ENCODE measurements around the gene PARP3. TPM values are rescaled to one million over a fixed set of nuclear protein-coding genes. Genes with fewer than 3 reads are reported as not detected.

The PARP3 gene
- total RNA-seq, 2 experiments from 2014 or later: 23.5 to 26.1 TPM

- POLR2A ChIA-PET: no interaction called here
- peaks cover 20% of the 10 kb centered on the region for H3K36me3 Mint-ChIP-seq
- peak overlapping the region; percentile 73 for H3K27ac Mint-ChIP-seq
- H3K27me3 Mint-ChIP-seq: no peaks in the 10 kb centered on the region
- ATAC-seq (ENCODE audit: low read depth): no peak
- no peak overlapping the region for H3K4me3 Mint-ChIP-seq
- DNase-seq: no peak
- no peaks in the 10 kb centered on the region for H3K9me3 Mint-ChIP-seq
- peaks cover 29% of the 10 kb centered on the region for H3K4me1 Mint-ChIP-seq
Observed at GRCh38 chr3:51937611-51938450, 4.3 kb upstream of the PARP3 start.

GRCh38 chr3:51938780-51939425, 3.3 kb upstream of the PARP3 start:
- H3K36me3 Mint-ChIP-seq: peaks cover 13% of the 10 kb centered on the region
- no peaks in the 10 kb centered on the region for H3K9me3 Mint-ChIP-seq
- POLR2A ChIA-PET: no interaction called here
- peak overlapping the region; percentile 54 for H3K27ac Mint-ChIP-seq
- ATAC-seq (ENCODE audit: low read depth) (no peak), DNase-seq (no peak)
- H3K4me1 Mint-ChIP-seq: peaks cover 33% of the 10 kb centered on the region
- no peaks in the 10 kb centered on the region for H3K27me3 Mint-ChIP-seq
- no peak overlapping the region for H3K4me3 Mint-ChIP-seq

- H3K27me3 Mint-ChIP-seq: no peaks in the 10 kb centered on the region
- no peak for ATAC-seq (ENCODE audit: low read depth)
Observed at GRCh38 chr3:51940648-51941462, 1.3 kb upstream of the PARP3 start.

DNA sequence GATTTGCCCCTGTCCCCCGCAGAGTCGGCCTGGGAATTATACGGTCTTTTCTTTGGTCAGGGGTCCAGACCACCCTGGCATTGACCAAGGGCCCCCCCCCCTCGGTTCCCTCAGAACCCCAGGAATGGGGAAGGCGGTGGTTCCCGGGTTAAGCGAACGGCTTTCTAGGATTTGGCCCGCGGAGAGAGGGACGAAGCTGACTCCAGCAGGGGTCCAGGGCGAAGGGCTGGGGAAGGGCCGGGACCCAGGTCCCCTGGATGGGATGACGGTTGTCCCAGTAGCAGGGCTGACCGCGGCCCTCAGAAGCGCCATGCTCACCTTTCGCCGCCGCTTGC, 733 bp upstream of the PARP3 start:
- no peak for DNase-seq
- peak overlapping the region; percentile 91 for H3K4me3 Mint-ChIP-seq
- H3K4me1 Mint-ChIP-seq: peaks cover 36% of the 10 kb centered on the region
- peaks cover 13% of the 10 kb centered on the region for H3K36me3 Mint-ChIP-seq
- no peaks in the 10 kb centered on the region for H3K9me3 Mint-ChIP-seq
- POLR2A ChIA-PET: interaction anchor here (1.1 to 5.2 kb wide), 7 partner anchors 12 to 54 kb away, joined by 4 to 41 read pairs (median 13); partner anchors contain the start of genes ABHD14A, ABHD14B, ACY1 and PCBP4
- H3K27me3 Mint-ChIP-seq: no peaks in the 10 kb centered on the region
- H3K27ac Mint-ChIP-seq: peak overlapping the region; percentile 48
- no peak for ATAC-seq (ENCODE audit: low read depth)

More at GRCh38 chr3:51940648-51941462, 1.3 kb upstream of the PARP3 start:
- no peak for DNase-seq
- Mint-ChIP-seq H3K36me3 (peaks cover 13% of the 10 kb centered on the region), H3K27ac (peak overlapping the region; percentile 48), H3K4me1 (peaks cover 36% of the 10 kb centered on the region), H3K9me3 (no peaks in the 10 kb centered on the region), H3K4me3 (peak overlapping the region; percentile 91)
- POLR2A ChIA-PET: interaction anchor here (1.1 to 5.2 kb wide), 7 partner anchors 13 to 55 kb away, joined by 4 to 41 read pairs (median 13); partner anchors contain the start of genes ABHD14A, ABHD14B, ACY1 and PCBP4

DNA sequence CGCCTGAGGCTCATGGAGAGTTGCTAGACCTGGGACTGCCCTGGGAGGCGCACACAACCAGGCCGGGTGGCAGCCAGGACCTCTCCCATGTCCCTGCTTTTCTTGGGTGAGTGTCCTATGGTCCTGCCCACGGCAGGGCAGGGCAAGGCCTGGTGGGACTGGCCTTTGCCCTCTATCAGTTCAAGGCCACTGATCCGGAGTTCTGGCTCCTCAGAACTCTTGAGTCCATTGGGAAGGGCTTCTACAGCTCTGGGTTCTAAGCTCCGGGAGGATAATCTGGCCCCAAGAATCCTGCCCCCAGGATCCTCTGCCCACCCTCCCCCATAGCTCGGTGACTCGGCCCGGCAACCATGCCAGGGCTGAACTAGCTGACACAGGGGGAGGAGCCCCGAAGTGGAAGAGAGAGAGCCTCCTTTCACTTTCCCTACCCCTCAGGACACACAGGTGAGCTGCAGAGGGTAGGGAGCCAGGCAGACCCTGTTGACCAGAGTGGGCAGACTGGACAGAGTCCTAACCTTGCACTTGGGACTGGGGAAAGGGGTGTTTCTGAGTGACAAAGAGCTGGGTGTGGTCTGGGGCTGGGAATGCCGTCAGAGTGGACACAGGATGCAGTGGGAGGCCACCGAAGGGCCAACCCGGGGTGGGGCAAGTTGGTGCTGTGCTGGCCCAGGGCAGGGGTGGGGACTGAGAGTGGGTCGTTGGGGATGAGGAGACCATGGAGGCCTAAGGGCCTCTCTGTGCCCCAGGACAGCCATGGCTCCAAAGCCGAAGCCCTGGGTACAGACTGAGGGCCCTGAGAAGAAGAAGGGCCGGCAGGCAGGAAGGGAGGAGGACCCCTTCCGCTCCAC, 664 bp downstream of the PARP3 start:
- H3K4me1 Mint-ChIP-seq: peaks cover 30% of the 10 kb centered on the region
- POLR2A ChIA-PET: interaction anchor here (0.9 to 5.2 kb wide), 12 partner anchors 15 to 1353 kb away, joined by 3 to 41 read pairs (median 6); partner anchors contain the start of genes ABHD14A, ABHD14B, ACY1 and DUSP7
- no peaks in the 10 kb centered on the region for H3K9me3 Mint-ChIP-seq
- peak; percentile 65 for DNase-seq
- no peaks in the 10 kb centered on the region for H3K27me3 Mint-ChIP-seq
- peak overlapping the region; percentile 97 for H3K27ac Mint-ChIP-seq
- peaks cover 3% of the 10 kb centered on the region for H3K36me3 Mint-ChIP-seq
- peak overlapping the region; percentile 91 for H3K4me3 Mint-ChIP-seq
- ATAC-seq (ENCODE audit: low read depth): peak; percentile 28

- Mint-ChIP-seq H3K4me3 (peak overlapping the region; percentile 39), H3K9me3 (no peaks in the 10 kb centered on the region), H3K4me1 (peaks cover 25% of the 10 kb centered on the region), H3K36me3 (peaks cover 3% of the 10 kb centered on the region), H3K27ac (peak overlapping the region; percentile 58), H3K27me3 (no peaks in the 10 kb centered on the region)
- POLR2A ChIA-PET: interaction anchor here (1.0 to 5.2 kb wide), 9 partner anchors 14 to 1354 kb away, joined by 3 to 41 read pairs (median 8); partner anchors contain the start of genes ABHD14A, ABHD14B, DUSP7 and PCBP4
- ATAC-seq (ENCODE audit: low read depth) (no peak), DNase-seq (peak; percentile 42)
Observed at GRCh38 chr3:51943451-51944391, 1.6 kb downstream of the PARP3 start.

DNA sequence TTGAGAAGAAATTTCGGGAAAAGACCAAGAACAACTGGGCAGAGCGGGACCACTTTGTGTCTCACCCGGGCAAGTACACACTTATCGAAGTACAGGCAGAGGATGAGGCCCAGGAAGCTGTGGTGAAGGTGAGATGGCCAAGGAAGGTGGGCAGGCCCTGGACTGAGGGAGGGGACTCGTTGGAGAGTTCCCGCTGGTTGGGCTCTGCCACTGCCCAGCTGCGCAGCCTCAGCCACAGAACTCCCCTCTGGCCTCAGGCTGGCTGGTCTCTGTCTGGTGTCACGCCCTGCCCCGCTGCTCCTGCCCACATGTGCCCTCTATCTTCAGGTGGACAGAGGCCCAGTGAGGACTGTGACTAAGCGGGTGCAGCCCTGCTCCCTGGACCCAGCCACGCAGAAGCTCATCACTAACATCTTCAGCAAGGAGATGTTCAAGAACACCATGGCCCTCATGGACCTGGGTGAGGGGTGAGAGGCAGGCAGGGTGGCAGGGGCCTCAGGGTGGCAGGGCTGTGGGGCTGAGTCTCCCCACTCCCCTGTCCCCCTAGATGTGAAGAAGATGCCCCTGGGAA, 2.4 kb downstream of the PARP3 start:
- H3K4me3 Mint-ChIP-seq: no peak overlapping the region
- H3K9me3 Mint-ChIP-seq: no peaks in the 10 kb centered on the region
- no peaks in the 10 kb centered on the region for H3K36me3 Mint-ChIP-seq
- DNase-seq: peak; percentile 28
- no peaks in the 10 kb centered on the region for H3K27me3 Mint-ChIP-seq
- POLR2A ChIA-PET: interaction anchor here (3.4 to 5.2 kb wide), 2 partner anchors 29 to 51 kb away, joined by 25 to 41 read pairs; partner anchors contain the start of genes ABHD14A, ABHD14B and RPL29
- peak overlapping the region; percentile 58 for H3K27ac Mint-ChIP-seq
- H3K4me1 Mint-ChIP-seq: peaks cover 20% of the 10 kb centered on the region
- ATAC-seq (ENCODE audit: low read depth): no peak

GRCh38 chr3:51945031-51945840, 3.1 kb downstream of the PARP3 start:
- ATAC-seq (ENCODE audit: low read depth): no peak
- POLR2A ChIA-PET: interaction anchor here (1.7 to 5.2 kb wide), 2 partner anchors 28 to 37 kb away, joined by 3 to 41 read pairs; partner anchors contain the start of genes ABHD14A and ABHD14B
- no peak overlapping the region for H3K27ac Mint-ChIP-seq

DNA sequence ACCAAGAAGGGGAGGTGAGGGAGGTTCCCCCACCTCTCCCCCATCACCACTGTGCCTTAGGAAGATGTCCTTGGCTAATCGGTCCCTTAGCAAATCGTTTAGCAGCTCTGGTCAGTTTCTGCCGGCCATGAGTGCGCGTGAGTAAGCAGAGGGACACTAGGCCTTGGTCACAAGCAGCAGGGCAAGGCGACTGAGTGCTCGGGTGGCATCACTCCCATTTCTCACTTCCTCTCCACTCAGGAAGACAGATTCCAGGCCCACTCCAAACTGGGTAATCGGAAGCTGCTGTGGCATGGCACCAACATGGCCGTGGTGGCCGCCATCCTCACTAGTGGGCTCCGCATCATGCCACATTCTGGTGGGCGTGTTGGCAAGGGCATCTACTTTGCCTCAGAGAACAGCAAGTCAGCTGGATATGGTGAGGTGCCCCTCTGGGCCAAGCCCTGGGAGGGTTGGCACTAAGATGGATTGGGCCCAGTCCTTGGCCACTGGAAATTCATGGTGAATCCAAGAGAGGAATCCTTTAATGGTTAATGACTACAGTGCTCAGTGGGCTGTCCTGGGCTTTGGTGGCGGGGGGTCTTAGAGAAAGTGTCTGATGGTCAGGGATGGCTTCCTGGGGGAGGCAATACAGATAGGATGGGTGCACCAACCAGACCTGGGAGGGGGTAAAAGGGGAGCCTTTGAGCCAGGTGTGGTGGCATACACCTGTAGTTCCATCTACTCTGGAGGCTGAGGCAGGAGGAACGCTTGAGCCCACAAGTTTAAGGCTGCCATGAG, 4.0 kb downstream of the PARP3 start:
- ATAC-seq (ENCODE audit: low read depth) (no peak), DNase-seq (peak; percentile 22)
- no peak overlapping the region for H3K27ac Mint-ChIP-seq
- no peaks in the 10 kb centered on the region for H3K27me3 Mint-ChIP-seq
- peaks cover 9% of the 10 kb centered on the region for H3K4me1 Mint-ChIP-seq
- no peaks in the 10 kb centered on the region for H3K9me3 Mint-ChIP-seq
- H3K4me3 Mint-ChIP-seq: no peak overlapping the region
- no peaks in the 10 kb centered on the region for H3K36me3 Mint-ChIP-seq
- POLR2A ChIA-PET: interaction anchor here (1.7 to 5.2 kb wide), 2 partner anchors 28 to 37 kb away, joined by 3 to 41 read pairs; partner anchors contain the start of genes ABHD14A and ABHD14B

More at GRCh38 chr3:51945031-51945840, 3.1 kb downstream of the PARP3 start:
- Mint-ChIP-seq H3K9me3 (no peaks in the 10 kb centered on the region), H3K4me1 (peaks cover 17% of the 10 kb centered on the region), H3K4me3 (no peak overlapping the region), H3K36me3 (no peaks in the 10 kb centered on the region), H3K27me3 (no peaks in the 10 kb centered on the region)
- peak; percentile 27 for DNase-seq

DNA sequence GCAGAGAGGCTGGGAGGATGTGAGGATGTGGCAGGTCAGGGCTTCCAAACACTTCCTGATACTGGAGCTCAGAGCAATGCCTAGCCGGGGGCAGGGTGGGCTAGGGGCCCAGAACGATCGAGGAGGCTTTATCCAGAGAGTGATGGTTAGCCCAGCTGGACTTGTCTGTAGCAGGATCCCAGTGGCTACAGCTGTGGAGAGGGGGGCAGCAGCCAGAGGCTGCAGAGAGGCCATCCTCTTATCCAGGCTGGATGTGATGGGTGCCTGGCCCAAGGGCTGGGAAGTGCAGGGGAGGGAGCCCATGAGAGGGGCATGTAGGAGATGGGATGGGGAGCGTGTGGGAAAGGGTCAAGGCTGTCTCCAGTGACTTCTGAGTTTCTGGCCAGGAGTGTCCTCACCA, 4.6 kb downstream of the PARP3 start:
- Mint-ChIP-seq H3K4me1 (peaks cover 7% of the 10 kb centered on the region), H3K27ac (no peak overlapping the region), H3K9me3 (no peaks in the 10 kb centered on the region), H3K36me3 (no peaks in the 10 kb centered on the region), H3K27me3 (no peaks in the 10 kb centered on the region), H3K4me3 (no peak overlapping the region)
- ATAC-seq (ENCODE audit: low read depth) (no peak), DNase-seq (peak; percentile 4)
- POLR2A ChIA-PET: interaction anchor here (1.7 kb wide), 1 partner anchor 36 kb away, joined by 3 read pairs; no protein-coding TSS in a partner anchor

Measured in activated naive CD8-positive, alpha-beta T cell treated with anti-CD3 and anti-CD28 coated beads, Interleukin-2, amount 10 ng/mL, durations not matched to agents 7 days and 5 days (primary cell).